ENCODE data around the gene CYYR1.

CYYR1 gene

GRCh38 chr21:26550326-26550725 is 22.8 kb downstream of the CYYR1 start:
- no peak for DNase-seq

GRCh38 chr21:26546446-26547097 is 26.5 kb downstream of the CYYR1 start:
- peak; percentile 58 to 69 for DNase-seq

GRCh38 chr21:26544201-26544775 is 28.8 kb downstream of the CYYR1 start:
- no peak for DNase-seq

- DNase-seq: no peak
Observed at GRCh38 chr21:26540651-26541050, 32.4 kb downstream of the CYYR1 start.

- peak; percentile 38 to 42 for DNase-seq
Observed at GRCh38 chr21:26539566-26539965, 33.5 kb downstream of the CYYR1 start.

- peak; percentile 7 to 61 for DNase-seq
Observed at GRCh38 chr21:26534517-26534916, 38.6 kb downstream of the CYYR1 start.

- DNase-seq: no peak
Observed at GRCh38 chr21:26532208-26532607, 40.9 kb downstream of the CYYR1 start.

- DNase-seq: no peak
Observed at GRCh38 chr21:26529526-26529925, 43.6 kb downstream of the CYYR1 start.

GRCh38 chr21:26528882-26529281 is 44.2 kb downstream of the CYYR1 start:
- DNase-seq: no peak

GRCh38 chr21:26522704-26523103 is 50.4 kb downstream of the CYYR1 start:
- no peak for DNase-seq

GRCh38 chr21:26519142-26519541 is 53.9 kb downstream of the CYYR1 start:
- DNase-seq: no peak

- DNase-seq: no peak
Observed at GRCh38 chr21:26515257-26515656, 57.8 kb downstream of the CYYR1 start.

GRCh38 chr21:26513212-26513611 is 59.9 kb downstream of the CYYR1 start:
- DNase-seq: no peak

GRCh38 chr21:26512664-26513063 is 60.4 kb downstream of the CYYR1 start:
- no peak for DNase-seq

- no peak for DNase-seq
Observed at GRCh38 chr21:26508903-26509302, 64.2 kb downstream of the CYYR1 start.

GRCh38 chr21:26506956-26507355 is 66.1 kb downstream of the CYYR1 start:
- peak; percentile 10 to 16 for DNase-seq

- DNase-seq: no peak
Observed at GRCh38 chr21:26505211-26505610, 67.9 kb downstream of the CYYR1 start.

GRCh38 chr21:26503414-26503813 is 69.7 kb downstream of the CYYR1 start:
- no peak for DNase-seq

GRCh38 chr21:26501495-26502021 is 71.5 kb downstream of the CYYR1 start:
- DNase-seq: no peak

- DNase-seq: no peak
Observed at GRCh38 chr21:26499495-26499894, 73.6 kb downstream of the CYYR1 start.

- no peak for DNase-seq
Observed at GRCh38 chr21:26495283-26495849, 77.7 kb downstream of the CYYR1 start.

- no peak for DNase-seq
Observed at GRCh38 chr21:26491663-26492062, 81.4 kb downstream of the CYYR1 start.

GRCh38 chr21:26490771-26491170 is 82.3 kb downstream of the CYYR1 start:
- DNase-seq: no peak

GRCh38 chr21:26489781-26490180 is 83.3 kb downstream of the CYYR1 start:
- DNase-seq: no peak
